SJSA1 (cell line): Measurements from ENCODE around the gene PLCH2. TPM values are rescaled to one million over a fixed set of nuclear protein-coding genes. Genes with fewer than 3 reads are reported as not detected.

Source experiments
- DNase-seq, 2 experiments: peaks; one replicate each; pipeline ENCODE4 v3.0.0-alpha.2; 2015 to 2020; ENCODE audit warnings: low spot score in 2 of 2, low read depth in 1 of 2
- H3K27ac ChIP-seq: fragments of 250-450 bp; sonication (Bioruptor Pico); 2 replicates; pipeline ENCODE4 v1.5.1; 2020; ENCODE audit warnings: mild to moderate bottlenecking, moderate library complexity
- H3K27me3 ChIP-seq: fragments of 250-450 bp; sonication (Bioruptor Pico); replicated peaks from 2 replicates; pipeline ENCODE4 v1.5.1; 2020; ENCODE audit warnings: mild to moderate bottlenecking, moderate library complexity
- H3K36me3 ChIP-seq: fragments of 250-450 bp; sonication (Bioruptor Pico); 2 replicates; pipeline ENCODE4 v1.5.1; 2020; ENCODE audit warnings: mild to moderate bottlenecking
- H3K4me1 ChIP-seq: fragments of 250-450 bp; sonication (Bioruptor Pico); replicated peaks from 2 replicates; pipeline ENCODE4 v1.6.1; 2021; ENCODE audit warnings: mild to moderate bottlenecking
- H3K4me3 ChIP-seq: fragments of 250-450 bp; sonication (Bioruptor Pico); 2 replicates; pipeline ENCODE4 v1.5.1; 2020; ENCODE audit warnings: mild to moderate bottlenecking
- H3K9me3 ChIP-seq: fragments of 250-450 bp; sonication (Bioruptor Pico); replicated peaks from 2 replicates; pipeline ENCODE4 v1.5.1; 2020; ENCODE audit warnings: mild to moderate bottlenecking
- total RNA-seq: library from RNA; depleted of rRNA; stranded (reverse); fragments of >200 nt; shearing (Covaris generic); gene quantifications from 2 replicates; pipeline ENCODE4 v1.2.3, GENCODE V29; 2014; rRNA removed

Gene PLCH2
- total RNA-seq, 1 experiment from 2014 or later, result 0.24 TPM

DNA sequence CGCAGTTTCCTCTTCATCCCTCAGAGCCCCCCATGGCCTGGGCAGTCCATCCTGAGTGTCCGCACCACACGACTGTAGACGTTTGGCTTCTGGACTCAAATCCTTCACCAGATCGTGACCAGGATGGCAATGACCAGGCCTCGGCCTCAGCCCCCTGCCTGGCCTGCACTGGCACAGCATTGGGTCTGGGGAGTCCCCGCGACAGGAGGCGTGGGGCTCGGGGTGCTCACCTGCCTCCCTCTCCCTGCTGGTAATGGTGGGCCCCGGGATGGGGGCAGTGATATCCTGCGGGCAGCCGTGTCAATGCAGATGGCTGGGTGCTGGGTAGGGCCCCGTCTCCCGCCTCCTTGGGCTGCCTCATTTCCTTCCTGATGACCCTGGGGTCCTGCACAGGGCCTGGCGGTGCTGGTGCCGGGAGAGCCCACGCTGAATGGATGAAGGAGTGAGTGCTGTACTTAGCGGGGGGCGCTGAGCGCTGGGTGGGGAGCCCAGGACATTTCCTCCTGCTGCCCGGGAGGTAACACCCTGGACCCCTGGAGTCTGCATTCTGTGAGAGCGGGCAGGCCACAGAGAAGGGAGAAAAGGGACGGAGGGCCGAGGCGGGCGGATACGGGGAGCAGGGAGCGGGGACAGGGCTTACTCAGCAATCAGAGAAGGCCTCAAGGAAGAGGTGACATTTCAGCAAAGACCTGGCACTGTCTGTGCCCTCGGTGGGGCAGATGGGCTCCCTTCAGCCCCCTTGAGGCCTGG lies 78.0 kb downstream of the PLCH2 start:
- Histone ChIP-seq H3K4me1 (peaks cover 16% of the 10 kb centered on the region), H3K36me3 (no peaks in the 10 kb centered on the region), H3K4me3 (no peak overlapping the region), H3K9me3 (no peaks in the 10 kb centered on the region), H3K27ac (no peak overlapping the region), H3K27me3 (no peaks in the 10 kb centered on the region)
- DNase-seq, result no peak

DNA sequence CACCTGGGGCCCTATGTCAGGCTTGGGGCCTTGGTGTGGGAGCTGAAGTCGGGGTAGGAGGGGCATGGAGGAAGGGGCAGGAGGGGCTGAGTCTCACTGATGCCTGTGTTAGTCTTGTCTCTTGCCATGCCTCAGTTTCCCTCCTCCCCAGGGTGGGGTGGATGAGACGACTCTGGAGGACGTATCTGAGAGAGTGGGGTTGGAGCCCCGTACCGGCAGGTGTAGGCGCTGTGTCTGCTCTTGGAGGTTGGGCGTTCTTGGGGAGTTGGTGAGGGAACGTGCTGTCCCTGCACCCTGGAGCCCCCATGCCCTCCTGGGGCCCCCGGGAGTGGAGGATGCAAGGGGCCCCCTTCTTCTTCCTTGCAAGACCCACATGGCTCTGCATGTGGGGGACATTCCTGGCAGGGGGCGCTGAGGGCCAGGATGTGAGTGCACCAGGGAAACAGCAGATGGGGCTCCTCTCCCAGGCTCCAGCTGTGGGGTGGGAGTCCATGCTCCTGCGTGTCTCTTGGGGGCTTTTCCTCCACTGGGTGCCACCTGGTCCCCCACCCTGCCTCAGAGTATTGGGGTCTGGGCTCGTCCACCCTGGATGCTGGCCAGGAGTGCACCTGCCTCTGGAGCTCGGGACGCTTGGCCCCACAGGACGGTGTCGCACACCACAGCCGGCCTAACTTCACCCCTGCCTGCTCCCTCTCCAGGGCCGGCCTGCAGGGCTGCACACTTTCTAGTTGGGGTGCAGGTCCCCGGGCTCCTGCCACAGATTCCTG lies 78.7 kb downstream of the PLCH2 start:
- no peaks in the 10 kb centered on the region for H3K9me3 ChIP-seq
- H3K27me3 ChIP-seq, result no peaks in the 10 kb centered on the region
- no peak overlapping the region for H3K4me3 ChIP-seq
- peaks cover 14% of the 10 kb centered on the region for H3K4me1 ChIP-seq
- H3K36me3 ChIP-seq, result no peaks in the 10 kb centered on the region
- DNase-seq, result no peak
- no peak overlapping the region for H3K27ac ChIP-seq

Other genes starting within 250 kb of the PLCH2 start
- 9.6 and 24.3 TPM in 2 replicates for gene SKI, start 248.0 kb upstream of the PLCH2 start, total RNA-seq
- 2.3 and 5.0 TPM in 2 replicates for gene MORN1, start 84.7 kb upstream of the PLCH2 start, total RNA-seq
- gene RER1, start 84.4 kb upstream of the PLCH2 start, total RNA-seq, result 90.3 and 269 TPM in 2 replicates
- 29.3 and 37.3 TPM in 2 replicates for gene PEX10, start 63.7 kb upstream of the PLCH2 start, total RNA-seq
- 36.7 and 39.9 TPM in 2 replicates for gene PANK4, start 50.3 kb downstream of the PLCH2 start, total RNA-seq
- gene HES5, start 54.0 kb downstream of the PLCH2 start, total RNA-seq, result not detected in 2 replicates
- gene TNFRSF14, start 80.1 kb downstream of the PLCH2 start, total RNA-seq, result 8.1 and 22.2 TPM in 2 replicates
- gene PRXL2B, start 110.5 kb downstream of the PLCH2 start, total RNA-seq, result 15.2 and 16.4 TPM in 2 replicates
- not detected in 2 replicates for gene MMEL1, start 156.7 kb downstream of the PLCH2 start, total RNA-seq